Stomach (tissue), 4 donors: ENCODE measurements around the gene TBC1D2.

Experiments
- EP300 ChIP-seq: sonication (generic); formaldehyde crosslinking; IDR thresholded peaks from one replicate; pipeline ENCODE4 v1.6.1; 2017; ENCODE audit warnings: antibody characterized with exemption
- TF ChIP-seq, protein P1 (sequence below), 7 experiments: fragments of 450-650 bp in 4 of 7; fragments of 200-600 bp in 3 of 7; sonication (generic) in 3 of 7; IDR thresholded peaks; one replicate each; pipeline ENCODE4 v1.5.1; 2016 to 2019; ENCODE audit warnings: antibody characterized with exemption in 7 of 7, control low read depth in 2 of 7, mild to moderate bottlenecking in 1 of 7

- TF ChIP-seq, protein P1, sequence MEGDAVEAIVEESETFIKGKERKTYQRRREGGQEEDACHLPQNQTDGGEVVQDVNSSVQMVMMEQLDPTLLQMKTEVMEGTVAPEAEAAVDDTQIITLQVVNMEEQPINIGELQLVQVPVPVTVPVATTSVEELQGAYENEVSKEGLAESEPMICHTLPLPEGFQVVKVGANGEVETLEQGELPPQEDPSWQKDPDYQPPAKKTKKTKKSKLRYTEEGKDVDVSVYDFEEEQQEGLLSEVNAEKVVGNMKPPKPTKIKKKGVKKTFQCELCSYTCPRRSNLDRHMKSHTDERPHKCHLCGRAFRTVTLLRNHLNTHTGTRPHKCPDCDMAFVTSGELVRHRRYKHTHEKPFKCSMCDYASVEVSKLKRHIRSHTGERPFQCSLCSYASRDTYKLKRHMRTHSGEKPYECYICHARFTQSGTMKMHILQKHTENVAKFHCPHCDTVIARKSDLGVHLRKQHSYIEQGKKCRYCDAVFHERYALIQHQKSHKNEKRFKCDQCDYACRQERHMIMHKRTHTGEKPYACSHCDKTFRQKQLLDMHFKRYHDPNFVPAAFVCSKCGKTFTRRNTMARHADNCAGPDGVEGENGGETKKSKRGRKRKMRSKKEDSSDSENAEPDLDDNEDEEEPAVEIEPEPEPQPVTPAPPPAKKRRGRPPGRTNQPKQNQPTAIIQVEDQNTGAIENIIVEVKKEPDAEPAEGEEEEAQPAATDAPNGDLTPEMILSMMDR (IDR thresholded peaks at IDR 0.05) = no peak
- TF ChIP-seq EP300 = no peak
Observed at GRCh38 chr9:98176391-98177259, 78.8 kb downstream of the TBC1D2 start.
